PFSK-1 (cell line): Measurements from ENCODE around the gene RYK.

Experiments
- POLR2AphosphoS5 ChIP-seq: IDR thresholded peaks from 2 replicates; pipeline ENCODE4 v1.6.1; 2012; ENCODE audit warnings: low read depth, mild to moderate bottlenecking, control low read depth, low read length, moderate library complexity
- SIN3A ChIP-seq: IDR thresholded peaks from 2 replicates; pipeline ENCODE4 v1.6.1; 2012; ENCODE audit warnings: mild to moderate bottlenecking, low read length, moderate library complexity, borderline replicate concordance; ENCODE audit not compliant: insufficient read depth

GRCh38 chr3:134136604-134137003 is 114.1 kb downstream of the RYK start:
- TF ChIP-seq POLR2AphosphoS5 (no peak), SIN3A (no peak)
